ENCODE results near the gene NBAS.

The NBAS gene

GRCh38 chr2:15359716-15360531 lies 201.2 kb downstream of the NBAS start:
- ChIA-PET POLR2A (no interaction called here), CTCF (no interaction called here)
- H3K4me3 ChIP-seq (ENCODE audit: control insufficient read depth in 1 of 7, extremely low read depth in 1 of 7, insufficient read depth in 4 of 7, low read depth in 2 of 7, low read length in 6 of 7): no peak overlapping the region
- no CpG with 5 or more reads among the region's 5 CpGs for WGBS (ENCODE audit: insufficient coverage)
- H3K4me1 ChIP-seq (ENCODE audit: control extremely low read depth in 1 of 4, control insufficient read depth in 4 of 4, insufficient read depth in 4 of 4, low read length in 3 of 4): no peaks in the 10 kb centered on the region
- H3K36me3 ChIP-seq (ENCODE audit: control insufficient read depth in 4 of 4, insufficient read depth in 4 of 4, low read length in 3 of 4): peaks cover 0 to 27% (median 18%) of the 10 kb centered on the region in 4 experiments
- no peak overlapping the region for H3K27ac ChIP-seq (ENCODE audit: insufficient read depth in 1 of 2, low read depth in 1 of 2, low read length in 2 of 2, poor library complexity in 1 of 2, severe bottlenecking in 2 of 2)
- DNase-seq: no peak
- H3K9me3 ChIP-seq (ENCODE audit: control extremely low read depth in 1 of 5, control insufficient read depth in 4 of 5, insufficient read depth in 2 of 5, low read depth in 1 of 5, low read length in 4 of 5): no peaks in the 10 kb centered on the region
- H3K27me3 ChIP-seq (replicated peaks in 2 of 5; ENCODE audit: control insufficient read depth in 4 of 5, insufficient read depth in 5 of 5, low read length in 4 of 5): no peaks in the 10 kb centered on the region

- no peaks in the 10 kb centered on the region for H3K4me1 ChIP-seq (ENCODE audit: control extremely low read depth in 1 of 4, control insufficient read depth in 4 of 4, insufficient read depth in 4 of 4, low read length in 3 of 4)
- peaks cover 4 to 35% (median 17%) of the 10 kb centered on the region in 4 experiments for H3K36me3 ChIP-seq (ENCODE audit: control insufficient read depth in 4 of 4, insufficient read depth in 4 of 4, low read length in 3 of 4)
- 92% methylated on average over 4 of the region's 5 CpGs for WGBS (ENCODE audit: insufficient coverage)
- no peak overlapping the region for H3K27ac ChIP-seq (ENCODE audit: insufficient read depth in 1 of 2, low read depth in 1 of 2, low read length in 2 of 2, poor library complexity in 1 of 2, severe bottlenecking in 2 of 2)
- CTCF ChIA-PET: no interaction called here
- POLR2A ChIA-PET: no interaction called here
- no peaks in the 10 kb centered on the region for H3K27me3 ChIP-seq (replicated peaks in 2 of 5; ENCODE audit: control insufficient read depth in 4 of 5, insufficient read depth in 5 of 5, low read length in 4 of 5)
- H3K4me3 ChIP-seq (ENCODE audit: control insufficient read depth in 1 of 7, extremely low read depth in 1 of 7, insufficient read depth in 4 of 7, low read depth in 2 of 7, low read length in 6 of 7): no peak overlapping the region
- DNase-seq: no peak
- no peaks in the 10 kb centered on the region for H3K9me3 ChIP-seq (ENCODE audit: control extremely low read depth in 1 of 5, control insufficient read depth in 4 of 5, insufficient read depth in 2 of 5, low read depth in 1 of 5, low read length in 4 of 5)
Observed at GRCh38 chr2:15357922-15358321, 203.2 kb downstream of the NBAS start.

GRCh38 chr2:15357186-15357585 lies 203.9 kb downstream of the NBAS start:
- 90% methylated on average over 1 of the region's 1 CpG for WGBS (ENCODE audit: insufficient coverage)
- ChIA-PET POLR2A (no interaction called here), CTCF (no interaction called here)
- Histone ChIP-seq H3K27me3 (replicated peaks in 2 of 5; ENCODE audit: control insufficient read depth in 4 of 5, insufficient read depth in 5 of 5, low read length in 4 of 5) (no peaks in the 10 kb centered on the region), H3K36me3 (ENCODE audit: control insufficient read depth in 4 of 4, insufficient read depth in 4 of 4, low read length in 3 of 4) (peaks cover 4 to 41% (median 20%) of the 10 kb centered on the region in 4 experiments), H3K4me3 (ENCODE audit: control insufficient read depth in 1 of 7, extremely low read depth in 1 of 7, insufficient read depth in 4 of 7, low read depth in 2 of 7, low read length in 6 of 7) (no peak overlapping the region), H3K9me3 (ENCODE audit: control extremely low read depth in 1 of 5, control insufficient read depth in 4 of 5, insufficient read depth in 2 of 5, low read depth in 1 of 5, low read length in 4 of 5) (no peaks in the 10 kb centered on the region), H3K27ac (ENCODE audit: insufficient read depth in 1 of 2, low read depth in 1 of 2, low read length in 2 of 2, poor library complexity in 1 of 2, severe bottlenecking in 2 of 2) (no peak overlapping the region), H3K4me1 (ENCODE audit: control extremely low read depth in 1 of 4, control insufficient read depth in 4 of 4, insufficient read depth in 4 of 4, low read length in 3 of 4) (no peaks in the 10 kb centered on the region)
- no peak for DNase-seq

GRCh38 chr2:15355386-15355785 lies 205.7 kb downstream of the NBAS start:
- DNase-seq: no peak
- Histone ChIP-seq H3K4me1 (ENCODE audit: control extremely low read depth in 1 of 4, control insufficient read depth in 4 of 4, insufficient read depth in 4 of 4, low read length in 3 of 4) (no peaks in the 10 kb centered on the region), H3K27me3 (replicated peaks in 2 of 5; ENCODE audit: control insufficient read depth in 4 of 5, insufficient read depth in 5 of 5, low read length in 4 of 5) (no peaks in the 10 kb centered on the region), H3K27ac (ENCODE audit: insufficient read depth in 1 of 2, low read depth in 1 of 2, low read length in 2 of 2, poor library complexity in 1 of 2, severe bottlenecking in 2 of 2) (no peak overlapping the region), H3K9me3 (ENCODE audit: control extremely low read depth in 1 of 5, control insufficient read depth in 4 of 5, insufficient read depth in 2 of 5, low read depth in 1 of 5, low read length in 4 of 5) (no peaks in the 10 kb centered on the region), H3K4me3 (ENCODE audit: control insufficient read depth in 1 of 7, extremely low read depth in 1 of 7, insufficient read depth in 4 of 7, low read depth in 2 of 7, low read length in 6 of 7) (no peak overlapping the region), H3K36me3 (ENCODE audit: control insufficient read depth in 4 of 4, insufficient read depth in 4 of 4, low read length in 3 of 4) (peaks cover 9 to 50% (median 24%) of the 10 kb centered on the region in 4 experiments)
- WGBS (ENCODE audit: insufficient coverage): 95% methylated on average over 2 of the region's 3 CpGs
- ChIA-PET POLR2A (no interaction called here), CTCF (no interaction called here)

- H3K4me3 ChIP-seq (ENCODE audit: control insufficient read depth in 1 of 7, extremely low read depth in 1 of 7, insufficient read depth in 4 of 7, low read depth in 2 of 7, low read length in 6 of 7): no peak overlapping the region
- POLR2A ChIA-PET: no interaction called here
- no peaks in the 10 kb centered on the region for H3K9me3 ChIP-seq (ENCODE audit: control extremely low read depth in 1 of 5, control insufficient read depth in 4 of 5, insufficient read depth in 2 of 5, low read depth in 1 of 5, low read length in 4 of 5)
- no peak for DNase-seq
- WGBS (ENCODE audit: insufficient coverage): 100% methylated on average over 1 of the region's 1 CpG
- H3K27me3 ChIP-seq (replicated peaks in 2 of 5; ENCODE audit: control insufficient read depth in 4 of 5, insufficient read depth in 5 of 5, low read length in 4 of 5): no peaks in the 10 kb centered on the region
- H3K36me3 ChIP-seq (ENCODE audit: control insufficient read depth in 4 of 4, insufficient read depth in 4 of 4, low read length in 3 of 4): peaks cover 12 to 50% (median 26%) of the 10 kb centered on the region in 4 experiments
- no peaks in the 10 kb centered on the region for H3K4me1 ChIP-seq (ENCODE audit: control extremely low read depth in 1 of 4, control insufficient read depth in 4 of 4, insufficient read depth in 4 of 4, low read length in 3 of 4)
- CTCF ChIA-PET: no interaction called here
- no peak overlapping the region for H3K27ac ChIP-seq (ENCODE audit: insufficient read depth in 1 of 2, low read depth in 1 of 2, low read length in 2 of 2, poor library complexity in 1 of 2, severe bottlenecking in 2 of 2)
Observed at GRCh38 chr2:15354596-15355366, 206.4 kb downstream of the NBAS start.

GRCh38 chr2:15352363-15352762 lies 208.8 kb downstream of the NBAS start:
- ChIA-PET POLR2A (no interaction called here), CTCF (no interaction called here)
- no peaks in the 10 kb centered on the region for H3K4me1 ChIP-seq (ENCODE audit: control extremely low read depth in 1 of 4, control insufficient read depth in 4 of 4, insufficient read depth in 4 of 4, low read length in 3 of 4)
- H3K27me3 ChIP-seq (replicated peaks in 2 of 5; ENCODE audit: control insufficient read depth in 4 of 5, insufficient read depth in 5 of 5, low read length in 4 of 5): no peaks in the 10 kb centered on the region
- WGBS (ENCODE audit: insufficient coverage): 97% methylated on average over 11 of the region's 11 CpGs
- H3K9me3 ChIP-seq (ENCODE audit: control extremely low read depth in 1 of 5, control insufficient read depth in 4 of 5, insufficient read depth in 2 of 5, low read depth in 1 of 5, low read length in 4 of 5): no peaks in the 10 kb centered on the region
- H3K36me3 ChIP-seq (ENCODE audit: control insufficient read depth in 4 of 4, insufficient read depth in 4 of 4, low read length in 3 of 4): peaks cover 12 to 45% (median 22%) of the 10 kb centered on the region in 4 experiments
- no peak for DNase-seq
- H3K27ac ChIP-seq (ENCODE audit: insufficient read depth in 1 of 2, low read depth in 1 of 2, low read length in 2 of 2, poor library complexity in 1 of 2, severe bottlenecking in 2 of 2): no peak overlapping the region
- H3K4me3 ChIP-seq (ENCODE audit: control insufficient read depth in 1 of 7, extremely low read depth in 1 of 7, insufficient read depth in 4 of 7, low read depth in 2 of 7, low read length in 6 of 7): no peak overlapping the region

GRCh38 chr2:15348636-15349035 lies 212.5 kb downstream of the NBAS start:
- Histone ChIP-seq H3K36me3 (ENCODE audit: control insufficient read depth in 4 of 4, insufficient read depth in 4 of 4, low read length in 3 of 4) (peaks cover 8 to 28% (median 14%) of the 10 kb centered on the region in 4 experiments), H3K27ac (ENCODE audit: insufficient read depth in 1 of 2, low read depth in 1 of 2, low read length in 2 of 2, poor library complexity in 1 of 2, severe bottlenecking in 2 of 2) (no peak overlapping the region), H3K9me3 (ENCODE audit: control extremely low read depth in 1 of 5, control insufficient read depth in 4 of 5, insufficient read depth in 2 of 5, low read depth in 1 of 5, low read length in 4 of 5) (peaks cover 0 to 7% (median 0%) of the 10 kb centered on the region in 5 experiments), H3K4me3 (ENCODE audit: control insufficient read depth in 1 of 7, extremely low read depth in 1 of 7, insufficient read depth in 4 of 7, low read depth in 2 of 7, low read length in 6 of 7) (no peak overlapping the region), H3K27me3 (replicated peaks in 2 of 5; ENCODE audit: control insufficient read depth in 4 of 5, insufficient read depth in 5 of 5, low read length in 4 of 5) (no peaks in the 10 kb centered on the region), H3K4me1 (ENCODE audit: control extremely low read depth in 1 of 4, control insufficient read depth in 4 of 4, insufficient read depth in 4 of 4, low read length in 3 of 4) (no peaks in the 10 kb centered on the region)
- DNase-seq: no peak
- ChIA-PET POLR2A (no interaction called here), CTCF (no interaction called here)
- 100% methylated on average over 1 of the region's 5 CpGs for WGBS (ENCODE audit: insufficient coverage)

All from common myeloid progenitor, CD34-positive (primary cell).